ENCODE measurements around the gene CUL4B. TPM values are rescaled to one million over a fixed set of nuclear protein-coding genes. Genes with fewer than 3 reads are reported as not detected.
A peak's percentile ranks its signal among the peaks of the same experiment; 100 is the strongest.

The CUL4B gene
- total RNA-seq, 1 experiment from 2014 or later = 99.8 TPM

GRCh38 chrX:120560405-120560841, 339 bp downstream of the CUL4B start:
- no peaks in the 10 kb centered on the region for H3K27me3 ChIP-seq (ENCODE audit: control insufficient read depth, insufficient read depth, low read length)
- H3K4me1 ChIP-seq (ENCODE audit: control insufficient read depth, insufficient read depth, low read length) = peaks cover 12% of the 10 kb centered on the region; the same call in 1 of the 2 replicates
- TF ChIP-seq SIN3A (IDR thresholded peaks at IDR 0.05; ENCODE audit: borderline replicate concordance, insufficient read depth, low read depth, low read length) (no peak), REST (IDR thresholded peaks at IDR 0.05; ENCODE audit: insufficient read depth in 1 of 2, low read depth in 2 of 2, low read length in 1 of 2) (no peak), CTCF (IDR thresholded peaks at IDR 0.05) (no peak), POLR2AphosphoS5 (IDR thresholded peaks at IDR 0.05; ENCODE audit: low read depth, low read length) (no peak), TCF7L2 (IDR thresholded peaks at IDR 0.05; ENCODE audit: low read depth, low read length) (no peak)
- peaks cover 6% of the 10 kb centered on the region; the same call in 1 of the 2 replicates for H3K36me3 ChIP-seq (ENCODE audit: control insufficient read depth, insufficient read depth, low read length)
- intact Hi-C loops (cut with micrococcal nuclease; ENCODE audit: unreplicated experiment) = no loop called here
- no TSS peak for BruUV-seq (replicated peaks)
- H3K9me3 ChIP-seq (ENCODE audit: control insufficient read depth, insufficient read depth, low read depth, low read length) = no peaks in the 10 kb centered on the region
- H3K27ac ChIP-seq (ENCODE audit: low read length) = peak overlapping the region; percentile 98
- in situ Hi-C loops (cut with HindIII; ENCODE audit: low pct_unique_long_range_greater_than_20kb, low sequenced_read_pairs) = no loop called here
- peak; percentile 66 for ATAC-seq
- H3K4me3 ChIP-seq (ENCODE audit: low read depth in 2 of 2, low read length in 2 of 2) = peak overlapping the region; percentile 93 to 99
- peak; percentile 24 for DNase-seq (ENCODE audit: low read depth, low spot score)
- POLR2A ChIA-PET = interaction anchor here (0.7 to 2.2 kb wide), 3 partner anchors 9 to 50 kb away, joined by 9 to 36 read pairs (median 18); partner anchors contain the start of gene MCTS1
- CTCF ChIA-PET = no interaction called here

GRCh38 chrX:120559804-120560203, 958 bp downstream of the CUL4B start:
- TF ChIP-seq REST (IDR thresholded peaks at IDR 0.05; ENCODE audit: insufficient read depth in 1 of 2, low read depth in 2 of 2, low read length in 1 of 2) = no peak
- TF ChIP-seq SIN3A (IDR thresholded peaks at IDR 0.05; ENCODE audit: borderline replicate concordance, insufficient read depth, low read depth, low read length) = no peak
- TF ChIP-seq TCF7L2 (IDR thresholded peaks at IDR 0.05; ENCODE audit: low read depth, low read length) = no peak
- no peak for TF ChIP-seq POLR2AphosphoS5 (IDR thresholded peaks at IDR 0.05; ENCODE audit: low read depth, low read length)
- TF ChIP-seq CTCF (IDR thresholded peaks at IDR 0.05) = no peak
- in situ Hi-C loops (cut with HindIII; ENCODE audit: low pct_unique_long_range_greater_than_20kb, low sequenced_read_pairs) (no loop called here), intact Hi-C loops (cut with micrococcal nuclease; ENCODE audit: unreplicated experiment) (no loop called here)
- CTCF ChIA-PET = interaction anchor here (0.5 kb wide), 1 partner anchor 94 kb away, joined by 7 read pairs; no protein-coding TSS in a partner anchor
- peak overlapping the region; percentile 93 to 99 for H3K4me3 ChIP-seq (ENCODE audit: low read depth in 2 of 2, low read length in 2 of 2)
- H3K36me3 ChIP-seq (ENCODE audit: control insufficient read depth, insufficient read depth, low read length) = peaks cover 12% of the 10 kb centered on the region; the same call in 1 of the 2 replicates
- no peaks in the 10 kb centered on the region for H3K27me3 ChIP-seq (ENCODE audit: control insufficient read depth, insufficient read depth, low read length)
- no TSS peak for BruUV-seq (replicated peaks)
- H3K27ac ChIP-seq (ENCODE audit: low read length) = peak overlapping the region; percentile 98
- ATAC-seq (no peak), DNase-seq (ENCODE audit: low read depth, low spot score) (no peak)
- no peaks in the 10 kb centered on the region for H3K9me3 ChIP-seq (ENCODE audit: control insufficient read depth, insufficient read depth, low read depth, low read length)
- POLR2A ChIA-PET = interaction anchor here (0.7 kb wide), 1 partner anchor 49 kb away, joined by 9 read pairs; no protein-coding TSS in a partner anchor
- H3K4me1 ChIP-seq (ENCODE audit: control insufficient read depth, insufficient read depth, low read length) = peaks cover 12% of the 10 kb centered on the region; the same call in 1 of the 2 replicates
